H1 (cell line): ENCODE measurements around the gene YIPF3. TPM values are rescaled to one million over a fixed set of nuclear protein-coding genes. Genes with fewer than 3 reads are reported as not detected.

Experiments
- CBX5 ChIP-seq: fragments of 300-800, 300-1000 bp; sonication (generic); IDR thresholded peaks from 2 replicates; pipeline ENCODE4 v1.7.1; 2016; ENCODE audit warnings: antibody characterized with exemption, low read length, low read depth
- CHD2 ChIP-seq: IDR thresholded peaks from 2 replicates; pipeline ENCODE4 v1.6.1; 2012; ENCODE audit warnings: low read length, improper control_type of control experiment
- CHD7 ChIP-seq: fragments of 300-600 bp; sonication (generic); IDR thresholded peaks from 2 replicates; pipeline ENCODE4 v1.7.1; 2012; ENCODE audit warnings: low read length, moderate library complexity, mild to moderate bottlenecking, inconsistent platforms; ENCODE audit not compliant: insufficient replicate concordance
- EP300 ChIP-seq, 2 experiments: IDR thresholded peaks; 1 replicate in 1 of 2; 2 replicates in 1 of 2; pipeline ENCODE4 v1.6.1; 2011 to 2012; ENCODE audit warnings: low read depth in 2 of 2, low read length in 2 of 2, mild to moderate bottlenecking in 2 of 2, borderline replicate concordance in 1 of 2, inconsistent platforms in 1 of 2, moderate library complexity in 1 of 2
- NRF1 ChIP-seq: IDR thresholded peaks from 2 replicates; pipeline ENCODE4 v1.6.1; 2011; ENCODE audit warnings: mild to moderate bottlenecking, low read depth, low read length, improper control_type of control experiment
- POLR2AphosphoS5 ChIP-seq: IDR thresholded peaks from 2 replicates; pipeline ENCODE4 v1.6.1; 2011; ENCODE audit warnings: low read depth, low read length
- RNF2 ChIP-seq: fragments of 200-900, 300-1000 bp; sonication (generic); IDR thresholded peaks from 2 replicates; pipeline ENCODE4 v1.7.1; 2016; ENCODE audit warnings: borderline replicate concordance, low read depth, mild to moderate bottlenecking, antibody characterized with exemption, low read length; ENCODE audit not compliant: poor library complexity, severe bottlenecking; ENCODE audit errors: missing control alignments
- SIRT6 ChIP-seq: IDR thresholded peaks from one replicate; pipeline ENCODE4 v1.7.1; 2012; ENCODE audit warnings: low read length, inconsistent platforms
- SP4 ChIP-seq: IDR thresholded peaks from 2 replicates; pipeline ENCODE4 v1.6.1; 2012; ENCODE audit warnings: low read length, inconsistent platforms
- TAF7 ChIP-seq: optimal IDR thresholded peaks from 2 replicates; pipeline ENCODE3; 2011; ENCODE audit warnings: low read depth, mild to moderate bottlenecking, inconsistent platforms, low read length, moderate library complexity, borderline replicate concordance
- polyA plus RNA-seq, 7 experiments: library from polyadenylated mRNA; depleted of rRNA in 3 of 7; stranded (reverse) in 5 of 7; unstranded in 2 of 7; fragments of >200 nt in 5 of 7; fragments of 200-250 nt in 2 of 7; gene quantifications; 1 replicate in 5 of 7; 2 replicates in 1 of 7; 4 replicates in 1 of 7; pipeline versions ENCODE4 v1.2.1 to v1.2.3, GENCODE V29; 2011 to 2013; ENCODE audit warnings: missing spikeins in 2 of 7, mixed read lengths in 2 of 7
- total RNA-seq: library from RNA; stranded (reverse); fragmentation: NEBNext Ultra II Directional; extraction: Animal tissue kit (Norgen Biotek cat#: 25700); gene quantifications from 2 replicates; pipeline ENCODE4 v1.2.1, GENCODE V29; 2021

The YIPF3 gene
- total and polyA plus RNA-seq, 2 of the 8 experiments (the other 6 are each of a cell fraction or from before 2014, with no cell fraction given) = 77.2 to 225 TPM

- no peak for TF ChIP-seq RNF2
- TF ChIP-seq CHD7 = no peak
- no peak for TF ChIP-seq POLR2AphosphoS5
- TF ChIP-seq NRF1 = no peak
- TF ChIP-seq SP4 = no peak
- TF ChIP-seq EP300 (IDR thresholded peaks at IDR 0.05; ENCODE audit: borderline replicate concordance in 1 of 2, low read depth in 2 of 2, low read length in 2 of 2) = no peak
- TF ChIP-seq CHD2 = no peak
- TF ChIP-seq CBX5 = no peak
- TF ChIP-seq SIRT6 = no peak
- TF ChIP-seq TAF7 = no peak
Observed at GRCh38 chr6:43490523-43490939, 26.2 kb downstream of the YIPF3 start (continued).
